Prostate gland (tissue), 2 donors: Measurements from ENCODE around the gene MBD3L5.
"Not testable (repeated sequence)": the region's sequence is repeated elsewhere in the genome, so short reads cannot be mapped to it uniquely, and the experiment has no call there.

Experiments
- CTCF ChIP-seq, 4 experiments: fragments of 200-600 bp in 2 of 4; fragments of 450-650 bp in 2 of 4; sonication (generic) in 2 of 4; IDR thresholded peaks; 1 replicate in 3 of 4; 2 replicates in 1 of 4; pipeline ENCODE4 v1.5.1; 2016 to 2019; ENCODE audit warnings: antibody characterized with exemption in 4 of 4, mild to moderate bottlenecking in 2 of 4, moderate library complexity in 2 of 4
- POLR2A ChIP-seq: fragments of 450-650 bp; IDR thresholded peaks from one replicate; pipeline ENCODE4 v1.6.1; 2016; ENCODE audit warnings: antibody characterized with exemption, mild to moderate bottlenecking
- POLR2AphosphoS5 ChIP-seq: sonication (generic); formaldehyde crosslinking; IDR thresholded peaks from one replicate; pipeline ENCODE4 v1.6.1; 2017; ENCODE audit warnings: antibody characterized with exemption

- TF ChIP-seq POLR2AphosphoS5; CTCF (IDR thresholded peaks at IDR 0.05); POLR2A: not testable (repeated sequence)
Measured at GRCh38 chr19:7058576-7058975, 28.2 kb downstream of the MBD3L5 start, which contains the start of gene MBD3L3.
